Activated CD8-positive, alpha-beta memory T cell treated with anti-CD3 and anti-CD28 coated beads for 36 hours (primary cell): ENCODE measurements around the gene RBFOX1. TPM values are rescaled to one million over a fixed set of nuclear protein-coding genes. Genes with fewer than 3 reads are reported as not detected.

ENCODE experiments used
- CTCF ChIA-PET: fragments of 350-600 bp; sonication (Branson Sonifier 250); formaldehyde crosslinking; loops from one replicate; lab custom pipeline; 2021; ENCODE audit warnings: antibody characterized with exemption; lab: Charles Lee
- POLR2A ChIA-PET: fragments of 350-600 bp; sonication (Branson Sonifier 250); formaldehyde crosslinking; loops from one replicate; lab custom pipeline; 2021; ENCODE audit warnings: antibody characterized with exemption; lab: Charles Lee
- total RNA-seq, 2 experiments: library from RNA; stranded (reverse); gene quantifications; one replicate each; pipeline ENCODE4 v1.2.3, GENCODE V29; 2021

The RBFOX1 gene
- total RNA-seq, 2 experiments from 2014 or later = not detected

DNA sequence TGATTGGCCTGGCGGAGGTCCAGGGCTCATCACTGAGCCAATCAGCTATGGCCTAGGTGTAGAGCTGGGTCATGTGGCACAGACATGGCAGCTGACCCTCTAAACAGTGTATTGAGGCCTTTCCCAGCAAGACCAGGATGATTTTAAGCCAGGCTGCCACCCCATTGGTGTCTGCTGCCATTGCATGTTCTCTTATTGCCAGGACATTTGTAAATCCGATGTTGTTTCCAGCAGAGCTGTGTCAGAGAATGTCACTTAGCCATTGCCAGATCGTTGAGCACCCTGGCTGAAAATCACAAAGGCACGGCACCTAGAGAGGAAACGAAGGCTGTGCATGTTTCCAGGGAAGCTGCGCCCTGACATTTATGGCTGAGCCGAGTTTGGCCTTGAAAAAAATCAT, 33.4 kb downstream of the RBFOX1 start:
- ChIA-PET CTCF (no interaction called here), POLR2A (no interaction called here)

DNA sequence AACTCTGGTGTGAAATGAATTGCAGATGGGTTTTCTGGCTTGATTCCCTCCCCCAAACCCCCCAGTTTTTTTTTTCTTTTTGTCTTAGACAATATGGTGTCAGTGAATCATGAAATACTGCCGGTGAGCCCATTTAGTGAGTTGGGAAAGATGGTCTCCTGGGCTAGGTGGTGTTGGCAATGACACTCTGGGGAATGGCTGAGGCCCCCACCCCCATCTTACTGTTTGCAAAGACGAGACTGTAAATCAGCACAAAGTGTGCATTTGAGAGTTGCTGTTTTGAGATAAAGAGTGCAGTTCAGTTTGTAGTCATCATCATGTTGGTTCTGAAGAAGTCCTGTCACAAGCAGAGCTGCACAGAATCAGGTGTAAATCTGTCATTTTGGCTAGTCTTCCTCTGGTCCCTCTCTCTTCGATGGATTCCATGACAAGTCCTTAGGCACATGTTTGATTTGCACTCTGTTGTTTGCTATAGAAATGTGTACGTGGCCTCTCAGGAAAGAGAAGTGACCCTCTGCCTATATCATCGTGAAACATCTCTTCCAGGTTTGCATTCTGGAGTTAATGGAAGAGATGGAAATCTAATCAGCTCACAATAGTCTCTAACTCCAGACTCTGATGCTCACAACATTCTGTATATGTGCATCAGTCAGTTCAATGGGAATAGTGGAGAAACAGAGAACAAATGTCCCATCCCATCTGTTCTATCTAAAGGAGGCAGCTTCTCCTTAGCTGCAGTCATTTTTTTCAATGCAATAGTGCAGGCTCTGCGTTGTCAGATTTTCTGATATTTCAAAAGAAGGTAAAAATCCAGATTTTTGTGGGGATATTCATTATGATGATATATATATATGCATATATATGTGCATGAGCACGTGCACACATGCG, 34.6 kb downstream of the RBFOX1 start:
- CTCF ChIA-PET = no interaction called here
- POLR2A ChIA-PET = no interaction called here

DNA sequence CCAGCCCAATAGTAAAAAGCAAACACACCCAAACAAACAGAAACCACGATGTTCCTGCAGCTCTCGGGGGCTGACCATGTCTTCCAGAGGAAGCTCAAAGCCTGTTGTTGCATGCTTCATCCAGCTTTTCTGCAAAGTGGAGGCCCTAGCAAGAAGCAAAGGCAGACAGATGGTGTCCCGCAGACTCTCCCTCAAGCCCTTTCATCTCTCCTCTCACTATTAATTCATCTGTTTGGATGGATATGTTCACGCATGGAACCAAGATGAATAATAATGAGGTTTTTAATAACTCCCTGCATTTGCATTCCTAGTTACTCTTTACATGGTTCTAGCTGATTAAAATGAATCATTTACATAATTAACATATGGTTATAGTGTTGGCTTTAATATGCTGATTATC, 36.6 kb downstream of the RBFOX1 start:
- CTCF ChIA-PET = no interaction called here
- POLR2A ChIA-PET = no interaction called here

DNA sequence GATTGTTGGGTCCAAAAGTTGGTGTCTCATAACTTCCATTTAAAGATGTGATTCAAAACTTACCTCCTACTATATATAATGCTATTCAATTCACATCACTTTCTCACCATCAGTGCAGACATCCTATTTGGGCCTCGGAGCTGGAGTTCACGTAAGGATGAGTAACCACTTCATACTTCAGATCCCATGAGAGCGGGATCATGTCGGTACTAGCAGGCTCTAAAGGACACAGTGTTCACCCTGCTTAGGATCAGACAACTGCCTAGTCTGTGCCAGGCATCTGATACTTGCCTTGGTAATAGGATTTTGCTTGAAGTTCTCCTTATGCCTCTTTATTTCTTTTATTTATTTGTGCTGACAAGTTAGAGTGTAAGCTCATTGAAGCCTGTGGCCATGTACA, 39.5 kb downstream of the RBFOX1 start:
- CTCF ChIA-PET = no interaction called here
- POLR2A ChIA-PET = no interaction called here

DNA sequence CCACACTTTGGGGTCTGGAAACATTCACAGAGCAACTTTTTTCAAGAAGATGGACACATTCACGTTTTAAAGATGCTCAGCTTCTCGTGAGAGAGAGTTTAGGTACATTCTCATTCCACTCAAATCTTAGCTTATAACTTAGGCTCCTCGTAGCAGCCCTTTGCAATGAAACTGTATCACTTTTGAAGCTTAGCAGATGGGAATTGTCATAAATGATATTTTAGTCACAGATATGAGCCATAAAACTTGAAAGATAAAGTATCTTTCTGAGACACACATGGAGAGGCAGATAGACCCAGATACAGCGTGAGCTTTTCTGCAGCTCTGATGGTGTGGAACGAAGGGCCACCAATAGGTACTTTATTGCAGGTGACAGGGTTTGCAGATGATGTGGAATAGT, 41.1 kb downstream of the RBFOX1 start:
- ChIA-PET POLR2A (no interaction called here), CTCF (no interaction called here)

DNA sequence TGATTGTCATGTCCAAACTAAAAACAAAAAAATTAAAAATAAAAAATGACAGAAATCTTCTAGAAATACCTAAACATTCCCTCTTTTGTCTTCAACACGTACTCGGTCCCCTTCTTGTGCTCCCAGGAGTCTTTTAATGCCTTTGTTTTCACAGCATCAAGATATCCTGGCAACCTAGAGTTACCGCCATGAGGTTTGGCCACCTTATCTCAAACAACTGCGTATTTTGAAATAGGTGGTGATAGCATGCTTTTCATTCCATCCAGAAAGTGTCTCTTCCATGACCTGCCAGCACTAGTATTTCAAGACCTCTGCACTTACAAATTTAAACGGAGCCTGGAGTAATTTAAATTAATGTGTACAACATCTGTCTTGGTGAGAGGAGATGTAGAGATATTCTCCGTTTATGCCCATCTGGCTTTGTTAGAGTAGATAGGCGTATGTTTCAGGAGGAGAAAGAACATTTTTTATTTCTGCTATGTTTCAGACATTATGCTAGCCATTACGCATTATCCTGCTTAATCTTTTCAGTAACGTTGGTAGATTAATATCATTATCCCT, 42.0 kb downstream of the RBFOX1 start:
- POLR2A ChIA-PET = no interaction called here
- CTCF ChIA-PET = no interaction called here

DNA sequence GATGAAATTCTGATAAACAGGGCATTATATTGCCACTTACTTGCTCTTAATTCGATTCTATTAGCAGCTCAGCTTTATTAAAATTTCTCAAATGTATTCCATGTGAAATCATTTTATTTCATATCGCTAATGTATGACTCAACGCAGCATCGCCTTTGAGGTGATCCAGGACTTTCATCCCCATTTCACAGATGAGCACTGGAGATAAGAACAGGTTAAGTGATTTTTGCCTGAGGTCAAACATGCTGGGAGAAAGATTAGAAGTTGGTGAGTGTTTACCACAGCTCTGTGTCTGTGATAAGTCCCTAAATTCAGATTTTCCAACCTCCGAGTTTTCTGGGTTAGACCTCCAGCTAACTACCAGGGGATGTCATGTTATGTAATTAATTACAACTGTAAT, 43.6 kb downstream of the RBFOX1 start:
- CTCF ChIA-PET = no interaction called here
- POLR2A ChIA-PET = no interaction called here

DNA sequence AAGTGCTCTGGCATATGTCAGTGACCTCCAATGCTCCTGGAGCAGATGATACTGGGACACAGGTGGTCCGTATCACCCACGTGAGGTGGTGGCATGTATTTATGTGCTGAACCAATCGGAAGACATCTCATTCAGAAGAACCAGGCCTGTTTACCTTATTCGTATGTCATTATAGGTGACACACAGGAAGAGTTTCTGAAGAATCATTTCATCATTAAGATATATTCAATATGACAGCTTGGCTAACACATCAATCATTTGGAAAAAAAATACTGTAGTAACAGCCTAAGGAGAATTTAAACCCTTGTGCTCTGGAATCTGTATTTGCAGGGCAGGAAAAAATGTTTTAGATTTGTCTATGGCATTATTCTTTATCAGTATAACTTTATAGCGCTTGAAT, 44.6 kb downstream of the RBFOX1 start:
- POLR2A ChIA-PET = no interaction called here
- CTCF ChIA-PET = no interaction called here

DNA sequence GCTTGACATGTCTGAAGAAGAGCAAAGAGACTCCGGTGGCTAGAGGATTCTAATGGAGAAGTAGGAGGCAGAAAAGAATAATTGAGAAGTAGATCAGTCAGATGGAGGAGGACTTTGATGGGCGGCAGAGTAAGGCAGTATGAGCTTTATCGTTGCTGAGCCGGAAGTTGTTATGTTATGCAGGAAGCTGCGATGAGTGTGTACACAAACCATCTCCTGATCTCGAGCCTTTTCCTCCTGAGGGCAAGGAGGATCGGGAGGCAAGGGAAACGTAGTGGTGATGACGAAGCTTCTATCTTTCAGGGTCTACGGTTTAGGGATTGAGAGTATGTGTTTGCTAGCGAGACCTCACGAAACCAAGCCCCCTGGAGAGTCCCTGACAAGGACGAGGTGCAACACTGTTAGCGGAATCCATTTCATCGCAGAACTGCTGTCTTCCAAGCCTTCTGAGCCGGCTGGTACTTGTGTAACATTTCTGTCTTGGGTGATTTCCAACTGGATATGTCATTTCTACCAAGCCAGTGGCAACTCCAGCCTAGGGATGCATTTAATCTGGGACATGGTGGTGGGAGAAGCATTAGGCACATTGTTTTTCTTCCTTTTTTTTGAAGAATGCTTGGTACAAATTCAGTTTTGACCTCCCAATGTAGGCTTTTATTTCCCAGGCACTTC, 45.5 kb downstream of the RBFOX1 start:
- POLR2A ChIA-PET = no interaction called here
- CTCF ChIA-PET = no interaction called here

DNA sequence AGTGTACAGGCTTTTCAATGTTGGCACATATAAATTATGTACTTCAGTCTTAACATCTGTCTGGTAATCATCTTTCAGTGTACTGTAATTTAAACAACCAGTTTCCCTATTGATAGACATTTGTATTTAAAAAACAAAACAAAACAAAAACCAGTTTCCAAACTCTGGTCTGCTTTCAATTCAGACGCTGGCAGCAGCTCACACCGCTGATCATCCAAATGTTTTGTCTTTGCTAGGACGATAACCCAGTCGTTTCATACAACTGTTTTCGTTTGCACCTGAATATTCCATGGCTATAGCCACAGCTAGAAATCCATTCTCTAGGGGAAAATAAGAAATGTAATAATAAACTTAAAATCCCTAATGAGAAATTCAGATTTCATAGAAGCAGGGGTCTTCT, 47.8 kb downstream of the RBFOX1 start:
- CTCF ChIA-PET = no interaction called here
- POLR2A ChIA-PET = no interaction called here

DNA sequence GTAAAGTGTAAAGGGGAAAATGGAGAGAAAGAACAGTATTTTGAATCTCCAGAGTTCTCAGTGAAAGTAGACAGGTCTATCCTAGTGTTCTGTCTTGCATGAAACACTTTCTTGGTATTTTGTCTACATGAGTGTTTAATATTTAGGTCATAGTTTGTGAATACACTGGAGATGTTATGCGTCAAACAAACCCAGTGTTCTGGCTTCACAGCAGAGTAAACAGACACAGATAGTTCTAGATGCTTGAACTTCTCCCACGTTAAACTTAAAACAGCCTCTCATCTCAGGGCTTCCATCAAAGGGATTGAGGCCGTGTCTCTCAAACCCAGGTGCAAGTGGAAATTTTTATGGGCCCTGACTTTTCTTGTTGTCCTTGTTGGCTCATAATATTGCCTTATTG, 48.3 kb downstream of the RBFOX1 start:
- POLR2A ChIA-PET = no interaction called here
- CTCF ChIA-PET = no interaction called here

DNA sequence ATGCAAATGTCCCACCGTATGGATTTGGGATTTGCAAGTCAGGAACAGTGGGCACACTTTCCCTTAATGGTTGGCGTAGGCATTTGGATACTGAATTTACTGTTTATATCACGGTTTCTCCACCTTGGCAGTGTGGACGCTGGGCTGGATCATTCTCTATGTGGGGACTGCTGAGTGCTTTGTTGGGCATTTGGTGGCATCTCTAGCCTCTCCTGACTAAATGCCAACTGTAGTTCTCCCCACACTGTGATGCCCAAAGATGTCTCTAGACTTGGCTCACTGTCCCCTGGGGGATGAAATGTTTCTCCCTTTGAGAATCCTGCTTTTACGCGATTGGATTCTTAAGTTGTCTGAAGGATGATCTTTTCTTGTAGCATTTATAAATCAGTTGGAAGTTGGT, 49.0 kb downstream of the RBFOX1 start:
- ChIA-PET CTCF (no interaction called here), POLR2A (no interaction called here)

DNA sequence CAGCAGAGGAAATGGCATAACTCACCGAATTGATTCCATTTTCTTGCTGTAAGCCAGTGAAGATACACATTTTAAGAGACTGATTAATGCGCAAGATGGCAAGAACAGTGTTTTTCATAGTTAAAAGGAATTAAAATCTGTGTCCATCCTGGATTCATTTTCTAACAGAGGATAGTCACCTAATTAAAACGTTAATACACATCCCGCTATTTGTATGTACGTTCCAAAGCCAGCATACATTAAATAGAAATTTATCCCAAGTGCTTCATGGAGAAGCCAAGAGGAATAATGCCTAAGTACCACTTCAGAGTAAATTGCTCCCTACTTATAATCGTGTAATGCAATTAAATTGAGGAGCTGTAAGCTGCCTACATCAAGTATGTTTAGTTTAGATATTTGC, 49.9 kb downstream of the RBFOX1 start:
- ChIA-PET CTCF (no interaction called here), POLR2A (no interaction called here)

DNA sequence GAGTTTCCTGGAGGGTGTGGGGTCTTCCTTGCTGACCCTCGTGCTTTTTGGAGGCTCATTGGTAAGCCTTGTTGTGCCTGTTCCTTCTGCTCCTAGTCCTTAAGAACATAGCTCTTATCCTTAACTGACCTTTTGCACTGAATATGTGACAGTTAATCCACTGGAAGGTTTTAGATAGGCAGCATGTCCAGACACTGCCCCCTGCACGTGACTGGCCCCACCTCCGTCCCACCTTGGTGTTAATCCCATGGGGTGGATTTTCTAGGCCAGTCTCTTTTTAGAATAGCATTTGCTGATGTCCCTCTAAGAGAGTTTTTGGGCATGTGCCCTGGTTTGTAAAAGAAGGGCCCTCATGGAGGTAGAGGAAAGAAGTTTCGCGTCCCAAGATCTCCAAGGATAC, 58.3 kb downstream of the RBFOX1 start:
- CTCF ChIA-PET = no interaction called here
- POLR2A ChIA-PET = no interaction called here

DNA sequence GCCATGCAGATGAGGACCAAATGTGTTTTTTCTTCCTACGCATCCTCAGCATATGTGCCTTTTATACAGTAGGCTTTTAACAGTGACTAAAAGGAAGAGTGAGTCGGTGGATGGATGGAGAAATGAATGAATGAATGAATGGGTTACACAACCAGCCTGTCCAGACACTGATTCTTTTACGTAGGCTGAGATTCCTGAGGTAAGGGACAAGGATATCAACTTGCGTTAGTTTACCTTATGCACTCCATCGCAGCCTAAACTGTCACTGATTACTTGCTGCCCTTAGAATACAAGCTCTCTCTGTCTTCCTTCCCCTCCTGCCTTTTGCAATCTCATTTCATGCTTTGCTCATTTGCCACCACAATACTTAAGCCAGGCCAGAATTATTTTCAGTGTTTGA, 59.0 kb downstream of the RBFOX1 start:
- POLR2A ChIA-PET = no interaction called here

DNA sequence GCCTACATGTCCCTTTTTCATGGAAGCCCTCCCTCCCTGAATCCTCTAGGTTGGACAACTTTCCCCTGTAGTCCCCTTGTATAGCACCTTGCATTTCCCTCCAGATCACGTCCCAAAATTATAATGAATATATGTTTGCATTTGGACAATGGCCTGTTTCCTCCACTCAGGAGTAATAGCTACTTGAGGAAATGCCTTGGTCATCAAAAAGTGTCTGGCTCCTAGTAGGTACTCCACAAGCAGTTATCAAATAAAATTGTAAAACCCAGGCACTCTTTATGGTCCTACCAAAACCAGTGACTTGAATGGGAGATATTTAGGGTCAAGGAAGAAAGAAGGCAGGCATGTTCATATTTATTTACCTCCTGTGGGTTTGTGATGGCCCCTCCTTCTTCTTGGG, 59.6 kb downstream of the RBFOX1 start:
- ChIA-PET CTCF (no interaction called here), POLR2A (no interaction called here)

More for the DNA sequence above, 59.0 kb downstream of the RBFOX1 start:
- CTCF ChIA-PET = no interaction called here

DNA sequence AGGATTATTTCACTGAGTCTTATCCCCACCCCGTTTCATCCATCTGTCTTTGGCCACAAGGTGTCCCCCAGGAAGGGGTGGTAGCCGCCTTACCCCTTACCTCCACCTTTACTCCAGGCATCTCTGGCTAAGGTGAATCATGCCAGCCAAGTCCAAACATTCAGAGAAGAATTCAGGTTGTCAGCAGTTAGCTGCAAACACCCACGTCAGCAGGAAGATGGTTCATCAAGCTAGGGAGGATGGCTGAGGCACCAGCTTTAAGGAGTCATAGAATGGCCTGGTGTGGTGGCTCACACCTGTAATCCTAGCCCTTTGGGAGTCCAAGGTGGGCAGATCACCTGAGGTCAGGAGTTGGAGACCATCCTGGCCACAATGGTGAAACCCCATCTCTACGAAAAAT, 61.0 kb downstream of the RBFOX1 start:
- POLR2A ChIA-PET = no interaction called here
- CTCF ChIA-PET = no interaction called here

DNA sequence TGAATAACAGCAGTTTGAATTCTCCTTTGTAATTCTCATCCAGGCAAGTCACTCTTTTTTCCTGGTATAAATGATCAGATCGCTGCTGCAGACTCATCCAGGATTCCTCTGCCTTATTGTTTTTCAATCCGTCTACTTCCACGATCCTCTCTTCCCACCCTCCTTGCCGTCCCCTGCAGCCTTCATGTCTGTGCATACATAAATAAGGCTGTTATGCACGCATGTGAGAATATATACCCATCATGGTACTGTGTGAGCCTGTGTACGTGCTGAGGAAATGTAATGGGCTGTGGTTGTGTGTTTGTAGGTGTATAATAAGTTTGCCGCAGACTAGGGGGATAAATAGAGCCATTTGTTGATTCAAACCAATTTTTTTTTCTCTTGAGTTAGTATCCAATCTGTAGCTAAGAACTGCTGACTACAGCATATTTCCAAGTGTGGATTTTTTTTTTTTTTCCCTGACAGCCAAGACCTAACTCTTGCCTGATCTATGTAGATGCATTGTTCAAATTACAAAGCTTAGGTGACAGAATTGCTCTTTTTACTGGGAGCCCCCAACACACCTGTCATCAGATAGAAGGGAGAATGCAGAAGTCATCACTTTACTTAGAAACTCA, 62.2 kb downstream of the RBFOX1 start:
- CTCF ChIA-PET = no interaction called here

DNA sequence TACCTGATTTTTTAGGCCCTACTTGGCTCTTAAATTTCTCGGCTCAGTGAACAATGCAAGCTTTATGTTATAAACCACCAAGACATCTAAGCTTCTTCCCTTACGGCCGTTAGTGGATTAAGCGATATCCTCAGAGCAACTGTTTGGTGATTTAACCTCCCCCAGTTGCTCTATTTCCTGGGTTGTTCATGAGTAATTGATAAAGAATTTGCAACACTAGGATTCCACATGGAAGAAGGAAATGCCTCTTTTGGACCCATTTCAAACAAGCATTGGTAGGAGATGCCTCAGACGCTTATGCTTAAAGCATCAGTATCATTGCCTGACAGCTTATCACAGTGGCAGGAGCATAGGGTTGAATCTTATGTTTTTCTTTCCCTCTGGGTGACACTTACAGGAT, 65.3 kb downstream of the RBFOX1 start:
- CTCF ChIA-PET = no interaction called here
- POLR2A ChIA-PET = no interaction called here

More for the DNA sequence above, 62.2 kb downstream of the RBFOX1 start:
- POLR2A ChIA-PET = no interaction called here

DNA sequence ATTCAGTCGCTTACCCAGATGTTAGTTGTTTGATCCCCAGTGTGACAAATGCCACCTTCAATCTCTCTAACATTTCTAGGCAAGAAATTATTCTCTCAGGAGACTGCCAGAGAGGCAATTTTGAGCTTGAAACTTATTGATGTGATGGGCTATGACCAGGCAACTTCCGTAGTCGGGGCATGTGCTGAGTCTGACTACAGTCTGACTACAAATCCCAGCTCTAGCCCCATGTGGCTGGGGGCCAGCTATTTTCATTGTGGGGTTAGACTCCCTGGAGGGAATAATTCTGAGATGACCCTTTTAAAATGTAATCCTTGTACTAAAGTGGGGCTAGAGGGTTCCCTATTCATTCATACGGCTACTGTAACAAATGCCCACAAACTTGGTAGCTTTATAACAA, 65.9 kb downstream of the RBFOX1 start:
- POLR2A ChIA-PET = no interaction called here
- CTCF ChIA-PET = no interaction called here

DNA sequence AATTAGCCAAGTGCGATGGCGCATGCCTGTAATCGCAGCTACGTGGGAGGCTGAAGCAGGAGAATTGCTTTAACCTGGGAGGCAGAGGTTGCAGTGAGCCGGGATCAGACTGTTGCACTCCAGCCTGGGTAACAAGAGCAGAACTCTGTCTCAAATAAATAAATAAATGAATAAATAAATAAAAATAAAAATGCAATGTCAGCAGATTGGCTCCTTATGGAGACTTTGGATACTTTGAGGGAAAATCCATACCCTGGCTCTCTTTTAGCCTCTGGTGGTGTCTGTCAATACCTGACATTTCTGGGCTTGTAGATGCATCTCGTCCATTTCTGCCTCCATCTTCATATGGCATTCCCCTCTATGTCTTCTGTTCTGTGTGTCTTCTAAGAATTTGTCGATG, 66.7 kb downstream of the RBFOX1 start:
- CTCF ChIA-PET = no interaction called here
- POLR2A ChIA-PET = no interaction called here
